ENCODE data around the gene APH1A. TPM values are rescaled to one million over a fixed set of nuclear protein-coding genes. Genes with fewer than 3 reads are reported as not detected.

APH1A gene
- total and polyA plus RNA-seq, 9 of the 15 experiments (the other 6 are each of a cell fraction or from before 2014, with no cell fraction given): 5.6 to 123 (median 77.0) TPM

- TF ChIP-seq HINFP (tag; conservative IDR thresholded peaks at IDR 0.05; ENCODE audit: low read depth) (no peak), ZNF431 (CRISPR knock-in tag; IDR thresholded peaks at IDR 0.05) (no peak), HLTF (IDR thresholded peaks at IDR 0.05) (peak; percentile 90), FOXP1 (CRISPR knock-in tag; IDR thresholded peaks at IDR 0.05) (no peak), TEAD2 (tag; IDR thresholded peaks at IDR 0.05) (no peak), ZNF318 (IDR thresholded peaks at IDR 0.05; ENCODE audit: borderline replicate concordance in 1 of 2, low read depth in 1 of 2) (no peak), GATAD2B (IDR thresholded peaks at IDR 0.05; ENCODE audit: borderline replicate concordance) (peak; percentile 30; the same call in 1 of the 2 replicates), CCNT2 (IDR thresholded peaks at IDR 0.05; ENCODE audit: borderline replicate concordance, extremely low read depth, insufficient read length, low read depth, low read length) (no peak), KLF16 (IDR thresholded peaks at IDR 0.05) (no peak), STAT5A (IDR thresholded peaks at IDR 0.05; ENCODE audit: borderline replicate concordance, low read length) (no peak; the same call in 1 of the 2 replicates), ZNF707 (CRISPR knock-in tag; conservative IDR thresholded peaks at IDR 0.05) (no peak), PTRF (tag; IDR thresholded peaks at IDR 0.05) (no peak), SP2 (IDR thresholded peaks at IDR 0.05; ENCODE audit: extremely low read depth, low read depth, low read length, poor library complexity, severe bottlenecking) (peak; percentile 86), NFRKB (IDR thresholded peaks at IDR 0.05; ENCODE audit: low read depth) (peak; percentile 99)
Observed at GRCh38 chr1:150235852-150236613, 32.8 kb downstream of the APH1A start, which contains the start of gene ANP32E (continued).

Data from K562 (cell line).